B cell (primary cell): ENCODE results near the gene RASA2. TPM values are rescaled to one million over a fixed set of nuclear protein-coding genes. Genes with fewer than 3 reads are reported as not detected.

Experiments used
- ATAC-seq: fragments of 200-7000 bp; cut with Tn5 transposase; one replicate; pipeline ENCODE4 v1.10.0; 2021; ENCODE audit warnings: low read depth, mild to moderate bottlenecking, moderate number of reproducible peaks, moderate library complexity
- CTCF ChIA-PET: fragments of 350-600 bp; sonication (Branson Sonifier 250); formaldehyde crosslinking; loops from one replicate; lab custom pipeline; 2021; ENCODE audit warnings: antibody characterized with exemption, inconsistent platforms; lab: Charles Lee
- POLR2A ChIA-PET: fragments of 350-600 bp; sonication (Branson Sonifier 250); formaldehyde crosslinking; loops from one replicate; lab custom pipeline; 2021; ENCODE audit warnings: antibody characterized with exemption; lab: Charles Lee
- DNase-seq: peaks from one replicate; pipeline ENCODE4 v3.0.0; 2013
- H2AFZ ChIP-seq: 2 replicates; pipeline ENCODE4 v1.6.1; 2012; ENCODE audit warnings: mild to moderate bottlenecking, low read depth, low read length; ENCODE audit not compliant: insufficient read depth, poor library complexity, severe bottlenecking
- H3K27ac ChIP-seq, 2 donors: 1 replicate in 1 of 2; 2 replicates in 1 of 2; pipeline ENCODE4 v1.5.1; 2012 to 2013; ENCODE audit warnings: low read length in 2 of 2, mild to moderate bottlenecking in 2 of 2, moderate library complexity in 1 of 2
- H3K27me3 ChIP-seq, 4 experiments: fragments of 200-600 bp in 1 of 4; sonication (generic) in 1 of 4; replicated peaks in 1 of 4; 1 replicate in 2 of 4; 2 replicates in 2 of 4; pipeline versions ENCODE4 v1.6.1 to v1.7.0; 2013 to 2016; ENCODE audit warnings: low read length in 3 of 4, mild to moderate bottlenecking in 2 of 4, mixed read lengths in 1 of 4, moderate library complexity in 1 of 4; ENCODE audit not compliant: insufficient read depth in 4 of 4, control insufficient read depth in 3 of 4; ENCODE audit errors: control extremely low read depth in 1 of 4
- H3K36me3 ChIP-seq, 2 experiments: replicated peaks in 1 of 2; 1 replicate in 1 of 2; 2 replicates in 1 of 2; pipeline versions ENCODE4 v1.6.1 to v1.7.1; 2013; ENCODE audit warnings: low read length in 1 of 2; ENCODE audit not compliant: insufficient read depth in 2 of 2, control insufficient read depth in 1 of 2; ENCODE audit errors: control extremely low read depth in 1 of 2, extremely low read depth in 1 of 2
- H3K4me1 ChIP-seq, 2 donors: fragments of 200-600 bp in 1 of 2; sonication (generic) in 1 of 2; 1 replicate in 1 of 2; 2 replicates in 1 of 2; pipeline versions ENCODE4 v1.5.1 to v1.6.1; 2013 to 2017; ENCODE audit warnings: low read length in 2 of 2; ENCODE audit not compliant: control insufficient read depth in 2 of 2, insufficient read depth in 2 of 2
- H3K4me2 ChIP-seq: replicated peaks from 2 replicates; pipeline ENCODE3; 2012; ENCODE audit warnings: mild to moderate bottlenecking, low read depth, low read length; ENCODE audit not compliant: poor library complexity, severe bottlenecking
- H3K4me3 ChIP-seq, 5 experiments: fragments of 200-600 bp in 1 of 5; sonication (generic) in 1 of 5; 1 replicate in 3 of 5; 2 replicates in 2 of 5; pipeline versions ENCODE4 v1.5.1 to v1.7.0; 2011 to 2016; ENCODE audit warnings: low read length in 4 of 5, mild to moderate bottlenecking in 4 of 5, low read depth in 2 of 5, control low read depth in 1 of 5, moderate library complexity in 1 of 5; ENCODE audit not compliant: insufficient read depth in 1 of 5; ENCODE audit errors: control extremely low read depth in 1 of 5, extremely low read depth in 1 of 5
- H3K79me2 ChIP-seq: fragments of 200-600 bp; sonication (generic); one replicate; pipeline ENCODE4 v1.6.0; 2016; ENCODE audit warnings: low read length; ENCODE audit not compliant: control insufficient read depth, insufficient read depth
- H3K9ac ChIP-seq: fragments of 200-600 bp; sonication (generic); 2 replicates; pipeline ENCODE4 v1.6.1; 2017; ENCODE audit warnings: mild to moderate bottlenecking, low read length, moderate library complexity
- H3K9me3 ChIP-seq, 3 donors: one replicate each; pipeline versions ENCODE4 v1.6.1 to v1.7.1; 2013; ENCODE audit warnings: low read length in 2 of 3; ENCODE audit not compliant: control insufficient read depth in 2 of 3, insufficient read depth in 1 of 3; ENCODE audit errors: control extremely low read depth in 1 of 3
- H4K20me1 ChIP-seq: 2 replicates; pipeline ENCODE4 v1.6.0; 2012; ENCODE audit warnings: mild to moderate bottlenecking, low read length; ENCODE audit not compliant: insufficient read depth, control insufficient read depth, poor library complexity, severe bottlenecking
- H3K27ac Mint-ChIP-seq: one replicate; pipeline ENCODE4 v1.8.0; 2021; ENCODE audit warnings: mixed read lengths
- H3K27me3 Mint-ChIP-seq: one replicate; pipeline ENCODE4 v1.8.0; 2021; ENCODE audit warnings: mixed read lengths
- H3K4me1 Mint-ChIP-seq: one replicate; pipeline ENCODE4 v1.8.0; 2021; ENCODE audit warnings: mixed read lengths
- H3K4me3 Mint-ChIP-seq: one replicate; pipeline ENCODE4 v1.8.0; 2021; ENCODE audit warnings: mixed read lengths
- H3K9me3 Mint-ChIP-seq: one replicate; pipeline ENCODE4 v1.8.0; 2022; ENCODE audit warnings: mixed read lengths; ENCODE audit not compliant: insufficient read depth
- CTCF ChIP-seq: fragments of 200-600 bp; IDR thresholded peaks from one replicate; pipeline ENCODE4 v1.8.0; 2022; ENCODE audit warnings: antibody characterized with exemption, mild to moderate bottlenecking
- EZH2 ChIP-seq: IDR thresholded peaks from 2 replicates; pipeline ENCODE4 v1.6.1; 2012; ENCODE audit warnings: borderline replicate concordance, low read depth, mild to moderate bottlenecking, moderate library complexity, low read length; ENCODE audit not compliant: insufficient read depth, poor library complexity, severe bottlenecking
- WGBS: methylation state at CpG from one replicate; pipeline ENCODE4 v1.1.5; 2013; ENCODE audit warnings: missing lambda C conversion rate; ENCODE audit not compliant: insufficient coverage; 5-methylcytosine and 5-hydroxymethylcytosine counted together
- intact Hi-C: fragments of 100-400 bp; cut with micrococcal nuclease; formaldehyde crosslinking; loops from one replicate; pipeline ENCODE4 v1.10.0; 2022
- polyA plus RNA-seq: library from polyadenylated mRNA; depleted of rRNA; stranded (reverse); fragments of >200 nt; gene quantifications from 2 replicates; pipeline ENCODE4 v1.2.3, GENCODE V29; 2012
- total RNA-seq, 2 donors: library from RNA; stranded (reverse); fragments of 120-200 nt in 1 of 2; gene quantifications; 1 replicate in 1 of 2; 2 replicates in 1 of 2; pipeline versions ENCODE4 v1.2.3 to v1.2.4, GENCODE V29; 2013 to 2022

Gene RASA2
- total and polyA plus RNA-seq, 2 donors (not counting 1 experiment from before 2014, with no cell fraction given), result 12.3 to 47.7 TPM

GRCh38 chr3:141570068-141570467 is 83.2 kb downstream of the RASA2 start:
- no peak for DNase-seq
- Histone ChIP-seq H3K4me2 (no peak overlapping the region), H3K4me3 (no peak overlapping the region), H3K9me3 (no peaks in the 10 kb centered on the region), H3K79me2 (no peaks in the 10 kb centered on the region), H4K20me1 (no peaks in the 10 kb centered on the region), H3K27ac (no peak overlapping the region), H3K27me3 (no peaks in the 10 kb centered on the region), H3K9ac (no peak overlapping the region), H2AFZ (no peak overlapping the region), H3K36me3 (peaks cover 20 to 46% of the 10 kb centered on the region in 2 experiments), H3K4me1 (no peaks in the 10 kb centered on the region)
- ChIA-PET POLR2A (no interaction called here), CTCF (interaction anchor here (0.7 to 2.2 kb wide), 9 partner anchors 9 to 343 kb away, joined by 3 to 10 read pairs (median 4); no protein-coding TSS in a partner anchor)
- TF ChIP-seq EZH2 (no peak), CTCF (no peak)
- no peaks in the 10 kb centered on the region for H3K9me3 Mint-ChIP-seq
- H3K4me1 Mint-ChIP-seq, result no peaks in the 10 kb centered on the region
- H3K27me3 Mint-ChIP-seq, result no peaks in the 10 kb centered on the region
- no peak for ATAC-seq
- H3K4me3 Mint-ChIP-seq, result no peak overlapping the region
- intact Hi-C loops, result loop anchor here (10.0 kb wide), 1 partner anchor 425 kb away; no protein-coding TSS in a partner anchor
- no peak overlapping the region for H3K27ac Mint-ChIP-seq
- 100% methylated on average over 4 of the region's 6 CpGs for WGBS

- Histone ChIP-seq H2AFZ (no peak overlapping the region), H3K9me3 (no peaks in the 10 kb centered on the region), H3K9ac (no peak overlapping the region), H3K4me1 (peaks cover 0 to 3% of the 10 kb centered on the region in 2 donors), H3K27me3 (no peaks in the 10 kb centered on the region), H3K4me2 (no peak overlapping the region), H4K20me1 (no peaks in the 10 kb centered on the region), H3K27ac (peak overlapping the region in 1 of 2 donors; percentile 10), H3K79me2 (no peaks in the 10 kb centered on the region), H3K4me3 (no peak overlapping the region), H3K36me3 (peaks cover 27 to 62% of the 10 kb centered on the region in 2 experiments)
- Mint-ChIP-seq H3K9me3 (no peaks in the 10 kb centered on the region), H3K27me3 (no peaks in the 10 kb centered on the region), H3K27ac (peak overlapping the region; percentile 62), H3K4me1 (peaks cover 6% of the 10 kb centered on the region), H3K4me3 (no peak overlapping the region)
- ChIA-PET CTCF (interaction anchor here (0.6 to 4.0 kb wide), 6 partner anchors 25 to 337 kb away, joined by 3 to 25 read pairs (median 5); no protein-coding TSS in a partner anchor), POLR2A (no interaction called here)
- peak; percentile 47 for ATAC-seq
- TF ChIP-seq CTCF (peak; percentile 70), EZH2 (no peak)
- no CpG with 5 or more reads among the region's 13 CpGs for WGBS
- DNase-seq, result peak; percentile 44
- intact Hi-C loops, result loop anchor here (5.0 to 10.0 kb wide), 2 partner anchors 161 to 419 kb away; partner anchors contain the start of gene RNF7
Observed at GRCh38 chr3:141575879-141576743, 89.3 kb downstream of the RASA2 start.
